Fibroblast of lung (primary cell): Measurements from ENCODE around the gene ASNS. TPM values are rescaled to one million over a fixed set of nuclear protein-coding genes. Genes with fewer than 3 reads are reported as not detected.
"Not testable (repeated sequence)": the region's sequence is repeated elsewhere in the genome, so short reads cannot be mapped to it uniquely, and the experiment has no call there.

Experiments
- DNase-seq, 2 donors: peaks; one replicate each; pipeline versions ENCODE4 v3.0.0 to v3.0.0-alpha.2; 2010; ENCODE audit warnings: low read depth in 2 of 2
- H2AFZ ChIP-seq: 2 replicates; pipeline ENCODE4 v1.5.1; 2012; ENCODE audit warnings: low read length, control low read depth, inconsistent platforms
- H3K27ac ChIP-seq: 2 replicates; pipeline ENCODE4 v1.5.1; 2011; ENCODE audit warnings: low read length, control low read depth; ENCODE audit not compliant: insufficient read depth
- H3K27me3 ChIP-seq: 2 replicates; pipeline ENCODE4 v1.5.1; 2011; ENCODE audit warnings: mild to moderate bottlenecking, low read length; ENCODE audit not compliant: control insufficient read depth, insufficient read depth
- H3K36me3 ChIP-seq: 2 replicates; pipeline ENCODE4 v1.5.1; 2011; ENCODE audit warnings: low read length; ENCODE audit not compliant: control insufficient read depth, insufficient read depth
- H3K4me1 ChIP-seq: 2 replicates; pipeline ENCODE4 v1.5.1; 2011; ENCODE audit warnings: low read length; ENCODE audit not compliant: control insufficient read depth, insufficient read depth; ENCODE audit errors: extremely low read depth
- H3K4me2 ChIP-seq: 2 replicates; pipeline ENCODE4 v1.5.1; 2011; ENCODE audit warnings: low read length, control low read depth; ENCODE audit not compliant: insufficient read depth; ENCODE audit errors: extremely low read depth
- H3K4me3 ChIP-seq, 4 experiments: fragments of 200-600 bp in 1 of 4; sonication (generic) in 1 of 4; replicated peaks in 1 of 4; 2 replicates each; pipeline ENCODE4 v1.5.1; 2011 to 2016; ENCODE audit warnings: low read length in 4 of 4, low read depth in 3 of 4, mild to moderate bottlenecking in 3 of 4, control low read depth in 2 of 4, inconsistent platforms in 1 of 4, mixed read lengths in 1 of 4; ENCODE audit not compliant: insufficient read depth in 1 of 4; ENCODE audit errors: control extremely low read depth in 1 of 4
- H3K79me2 ChIP-seq: 2 replicates; pipeline ENCODE4 v1.5.1; 2012; ENCODE audit warnings: mild to moderate bottlenecking, low read length, inconsistent platforms; ENCODE audit not compliant: control insufficient read depth, insufficient read depth
- H3K9ac ChIP-seq: 2 replicates; pipeline ENCODE4 v1.5.1; 2011; ENCODE audit warnings: mild to moderate bottlenecking, low read length, control low read depth; ENCODE audit not compliant: insufficient read depth
- H3K9me3 ChIP-seq: 2 replicates; pipeline ENCODE4 v1.5.1; 2012; ENCODE audit warnings: low read depth, low read length; ENCODE audit not compliant: control insufficient read depth, insufficient read depth
- H4K20me1 ChIP-seq: 2 replicates; pipeline ENCODE4 v1.5.1; 2011; ENCODE audit warnings: low read length; ENCODE audit not compliant: control insufficient read depth, insufficient read depth; ENCODE audit errors: extremely low read depth
- CTCF ChIP-seq, 2 donors: IDR thresholded peaks in 1 of 2; conservative IDR thresholded peaks in 1 of 2; 1 replicate in 1 of 2; 2 replicates in 1 of 2; pipeline ENCODE4 v1.5.1; 2011 to 2012; ENCODE audit warnings: low read length in 2 of 2, control low read depth in 1 of 2, inconsistent platforms in 1 of 2, low read depth in 1 of 2, mild to moderate bottlenecking in 1 of 2
- EZH2 ChIP-seq: IDR thresholded peaks from 2 replicates; pipeline ENCODE4 v1.5.1; 2012; ENCODE audit warnings: low read length, control low read depth, mild to moderate bottlenecking; ENCODE audit errors: missing control alignments
- polyA plus RNA-seq, 2 donors: library from polyadenylated mRNA; depleted of rRNA in 1 of 2; stranded (reverse) in 1 of 2; unstranded in 1 of 2; fragments of >200 nt; gene quantifications; 2 replicates each; pipeline ENCODE4 v1.2.1, GENCODE V29; 2011 to 2012; ENCODE audit warnings: missing spikeins in 1 of 2
- total RNA-seq: library from RNA; depleted of rRNA; stranded (reverse); fragments of >200 nt; gene quantifications from 2 replicates; pipeline ENCODE4 v1.2.1, GENCODE V29; 2014

The ASNS gene
- total and polyA plus RNA-seq, 2 donors (not counting 1 experiment from before 2014, with no cell fraction given) = 37.8 to 116 TPM

- H3K79me2 ChIP-seq, H3K4me2 ChIP-seq, H2AFZ ChIP-seq, H4K20me1 ChIP-seq, H3K4me3 ChIP-seq, H3K27ac ChIP-seq, H3K9ac ChIP-seq, H3K27me3 ChIP-seq, H3K36me3 ChIP-seq, DNase-seq, H3K9me3 ChIP-seq, H3K4me1 ChIP-seq: not testable (repeated sequence)
Measured at GRCh38 chr7:97891721-97892120, 19.5 kb upstream of the ASNS start.

- H3K4me1 ChIP-seq, H3K27me3 ChIP-seq, H3K4me2 ChIP-seq, H2AFZ ChIP-seq, H3K27ac ChIP-seq, H4K20me1 ChIP-seq, H3K36me3 ChIP-seq, H3K9ac ChIP-seq, H3K79me2 ChIP-seq, H3K4me3 ChIP-seq, H3K9me3 ChIP-seq: not testable (repeated sequence)
- peak in 1 of 2 donors; percentile 1 for DNase-seq
Measured at GRCh38 chr7:97879527-97879926, 7.3 kb upstream of the ASNS start.

- not testable (repeated sequence) for H3K9me3 ChIP-seq, H3K27ac ChIP-seq, DNase-seq, H3K4me3 ChIP-seq, H3K4me1 ChIP-seq, H3K27me3 ChIP-seq, H2AFZ ChIP-seq, H3K79me2 ChIP-seq, H3K4me2 ChIP-seq, H3K36me3 ChIP-seq, H4K20me1 ChIP-seq, H3K9ac ChIP-seq
Measured at GRCh38 chr7:97874894-97875293, 2.7 kb upstream of the ASNS start.

- Histone ChIP-seq H3K79me2 (no peaks in the 10 kb centered on the region), H3K4me2 (no peak overlapping the region), H3K4me1 (no peaks in the 10 kb centered on the region), H3K9me3 (no peaks in the 10 kb centered on the region), H2AFZ (peak overlapping the region; percentile 10), H4K20me1 (no peaks in the 10 kb centered on the region), H3K27ac (no peak overlapping the region), H3K36me3 (no peaks in the 10 kb centered on the region), H3K9ac (no peak overlapping the region), H3K27me3 (no peaks in the 10 kb centered on the region), H3K4me3 (no peak overlapping the region)
- TF ChIP-seq EZH2 = no peak
- no peak for TF ChIP-seq CTCF (conservative IDR thresholded peaks at IDR 0.05 in 1 of 2, IDR thresholded peaks at IDR 0.05 in 1 of 2; ENCODE audit: low read depth in 1 of 2, low read length in 2 of 2)
- no peak for DNase-seq
Measured at GRCh38 chr7:97873606-97874005, 1.4 kb upstream of the ASNS start.
